ENCODE data around the gene AKAP13. TPM values are rescaled to one million over a fixed set of nuclear protein-coding genes. Genes with fewer than 3 reads are reported as not detected.

Gene AKAP13
- total RNA-seq, 1 experiment from 2014 or later = 47.3 TPM

GRCh38 chr15:85354461-85354860 lies 25.9 kb upstream of the AKAP13 start:
- no CpG with 5 or more reads among the region's 4 CpGs for WGBS (ENCODE audit: extremely low coverage, insufficient read length, low lambda C conversion rate)
- Histone ChIP-seq H3K23ac (ENCODE audit: insufficient read length, low read depth, low read length) (no peak overlapping the region), H3K27ac (ENCODE audit: insufficient read length, low read depth, low read length) (no peak overlapping the region), H4K5ac (ENCODE audit: insufficient read length, low read depth, low read length) (no peak overlapping the region), H3K4ac (ENCODE audit: low read depth, low read length) (no peak overlapping the region), H3K79me1 (ENCODE audit: insufficient read depth, low read depth, low read length, poor library complexity, severe bottlenecking) (no peaks in the 10 kb centered on the region), H3K27me3 (ENCODE audit: insufficient read depth, low read length) (no peaks in the 10 kb centered on the region), H3K18ac (ENCODE audit: insufficient read length, low read depth, low read length) (no peak overlapping the region), H2BK120ac (ENCODE audit: low read depth, low read length, poor library complexity, severe bottlenecking) (no peak overlapping the region), H3K4me2 (ENCODE audit: insufficient read depth, insufficient read length, low read length) (no peak overlapping the region), H2BK12ac (ENCODE audit: insufficient read length, low read depth, low read length) (no peak overlapping the region), H3K9me3 (ENCODE audit: control insufficient read depth, low read depth, low read length) (no peaks in the 10 kb centered on the region), H4K8ac (replicated peaks; ENCODE audit: insufficient read length, low read depth, low read length) (no peak overlapping the region), H3T11ph (ENCODE audit: low read length) (no peak overlapping the region), H2BK5ac (ENCODE audit: insufficient read length, low read length) (no peak overlapping the region), H2BK20ac (ENCODE audit: low read depth, low read length, poor library complexity, severe bottlenecking) (no peak overlapping the region), H3K9ac (ENCODE audit: extremely low read depth, insufficient read length, low read length) (no peak overlapping the region), H4K20me1 (ENCODE audit: control insufficient read depth, insufficient read depth, insufficient read length) (no peaks in the 10 kb centered on the region), H3K14ac (ENCODE audit: insufficient read depth, low read length) (no peak overlapping the region), H3K4me1 (ENCODE audit: insufficient read depth, low read length) (no peaks in the 10 kb centered on the region), H3K79me2 (ENCODE audit: insufficient read depth, low read length) (no peaks in the 10 kb centered on the region), H3K56ac (ENCODE audit: insufficient read length, low read depth, low read length) (no peak overlapping the region), H2AFZ (ENCODE audit: low read length) (no peak overlapping the region), H2AK5ac (ENCODE audit: insufficient read length, low read length) (no peak overlapping the region), H3K23me2 (ENCODE audit: insufficient read length, low read depth, low read length, poor library complexity, severe bottlenecking) (no peaks in the 10 kb centered on the region), H4K91ac (ENCODE audit: insufficient read length, low read depth, low read length) (no peak overlapping the region), H2BK15ac (ENCODE audit: low read depth, low read length) (no peak overlapping the region)
- H3K4me1 Mint-ChIP-seq = no peaks in the 10 kb centered on the region
- no peaks in the 10 kb centered on the region for H3K9me3 Mint-ChIP-seq
- no peaks in the 10 kb centered on the region for H3K36me3 Mint-ChIP-seq (ENCODE audit: insufficient read depth in 1 of 3, low read depth in 3 of 3)
- TF ChIP-seq, protein P1, sequence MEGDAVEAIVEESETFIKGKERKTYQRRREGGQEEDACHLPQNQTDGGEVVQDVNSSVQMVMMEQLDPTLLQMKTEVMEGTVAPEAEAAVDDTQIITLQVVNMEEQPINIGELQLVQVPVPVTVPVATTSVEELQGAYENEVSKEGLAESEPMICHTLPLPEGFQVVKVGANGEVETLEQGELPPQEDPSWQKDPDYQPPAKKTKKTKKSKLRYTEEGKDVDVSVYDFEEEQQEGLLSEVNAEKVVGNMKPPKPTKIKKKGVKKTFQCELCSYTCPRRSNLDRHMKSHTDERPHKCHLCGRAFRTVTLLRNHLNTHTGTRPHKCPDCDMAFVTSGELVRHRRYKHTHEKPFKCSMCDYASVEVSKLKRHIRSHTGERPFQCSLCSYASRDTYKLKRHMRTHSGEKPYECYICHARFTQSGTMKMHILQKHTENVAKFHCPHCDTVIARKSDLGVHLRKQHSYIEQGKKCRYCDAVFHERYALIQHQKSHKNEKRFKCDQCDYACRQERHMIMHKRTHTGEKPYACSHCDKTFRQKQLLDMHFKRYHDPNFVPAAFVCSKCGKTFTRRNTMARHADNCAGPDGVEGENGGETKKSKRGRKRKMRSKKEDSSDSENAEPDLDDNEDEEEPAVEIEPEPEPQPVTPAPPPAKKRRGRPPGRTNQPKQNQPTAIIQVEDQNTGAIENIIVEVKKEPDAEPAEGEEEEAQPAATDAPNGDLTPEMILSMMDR (conservative IDR thresholded peaks at IDR 0.05) = no peak
- H3K27ac Mint-ChIP-seq = no peak overlapping the region; a peak in 1 of 7 replicates
- H3K4me3 Mint-ChIP-seq = no peak overlapping the region
- DNase-seq = no peak
- no peaks in the 10 kb centered on the region for H3K27me3 Mint-ChIP-seq (ENCODE audit: low read depth)
